IMR-90 (cell line): ENCODE measurements around the gene TEAD1. TPM values are rescaled to one million over a fixed set of nuclear protein-coding genes. Genes with fewer than 3 reads are reported as not detected.

Experiments used
- ATAC-seq: fragments of 200-7000 bp; cut with Tn5 transposase; 2 replicates; pipeline ENCODE4 v1.9.1; 2020; ENCODE audit warnings: low read depth, mild to moderate bottlenecking, moderate library complexity
- BruUV-seq: library from RNA; stranded (reverse); fragments of 400-500 nt; replicated peaks from 2 replicates; lab custom pipeline; 2021; lab: Mats Ljungman, UMichigan
- CTCF ChIA-PET: fragments of 300-600 bp; formaldehyde crosslinking; extraction: SDS; loops from one replicate; lab custom pipeline; 2021; ENCODE audit warnings: antibody characterized with exemption; lab: Yijun Ruan, JAX
- POLR2A ChIA-PET: fragments of 300-600 bp; sonication (Branson Sonifier 250); formaldehyde crosslinking; loops from one replicate; lab custom pipeline; 2022; ENCODE audit warnings: antibody characterized with exemption; ENCODE audit not compliant: unreplicated experiment; lab: Charles Lee
- DNase-seq: peaks from one replicate; pipeline ENCODE4 v3.0.0; 2013
- H2AFZ ChIP-seq: replicated peaks from 2 replicates; pipeline ENCODE3; 2013; ENCODE audit warnings: low read length, mild to moderate bottlenecking; ENCODE audit not compliant: poor library complexity
- H2AK5ac ChIP-seq: 2 replicates; pipeline ENCODE4 v1.6.1; 2013; ENCODE audit warnings: low read depth, low read length, inconsistent platforms
- H2AK9ac ChIP-seq: replicated peaks from 2 replicates; pipeline ENCODE3; 2013; ENCODE audit warnings: mild to moderate bottlenecking, low read depth, low read length, moderate library complexity; ENCODE audit not compliant: poor library complexity
- H2BK120ac ChIP-seq: 2 replicates; pipeline ENCODE4 v1.6.1; 2013; ENCODE audit warnings: low read depth, low read length, inconsistent platforms
- H2BK15ac ChIP-seq: 3 replicates; pipeline ENCODE4 v1.6.1; 2013; ENCODE audit warnings: low read depth, low read length, inconsistent platforms
- H2BK20ac ChIP-seq: 2 replicates; pipeline ENCODE4 v1.6.1; 2013; ENCODE audit warnings: low read depth, mild to moderate bottlenecking, inconsistent platforms, low read length, moderate library complexity
- H2BK5ac ChIP-seq: 2 replicates; pipeline ENCODE4 v1.6.1; 2013; ENCODE audit warnings: mild to moderate bottlenecking, low read depth, low read length, inconsistent platforms; ENCODE audit not compliant: poor library complexity, severe bottlenecking
- H3K14ac ChIP-seq: replicated peaks from 2 replicates; pipeline ENCODE4 v1.6.1; 2013; ENCODE audit warnings: low read depth, low read length, inconsistent platforms
- H3K18ac ChIP-seq: 2 replicates; pipeline ENCODE4 v1.6.1; 2013; ENCODE audit warnings: low read depth, low read length, control low read depth
- H3K23ac ChIP-seq: 2 replicates; pipeline ENCODE4 v1.6.1; 2013; ENCODE audit warnings: low read depth, low read length, inconsistent platforms
- H3K27ac ChIP-seq: 2 replicates; pipeline ENCODE4 v1.5.1; 2013; ENCODE audit warnings: mild to moderate bottlenecking, control low read depth, low read length; ENCODE audit not compliant: insufficient read depth
- H3K27me3 ChIP-seq: 2 replicates; pipeline ENCODE4 v1.6.1; 2013; ENCODE audit warnings: low read length; ENCODE audit not compliant: control insufficient read depth, insufficient read depth
- H3K36me3 ChIP-seq: 2 replicates; pipeline ENCODE4 v1.6.1; 2013; ENCODE audit warnings: low read length, mixed read lengths; ENCODE audit not compliant: control insufficient read depth, insufficient read depth
- H3K4ac ChIP-seq: 2 replicates; pipeline ENCODE4 v1.6.1; 2013; ENCODE audit warnings: low read depth, low read length, inconsistent platforms
- H3K4me1 ChIP-seq: 2 replicates; pipeline ENCODE4 v1.6.1; 2013; ENCODE audit warnings: low read length, mixed read lengths; ENCODE audit not compliant: control insufficient read depth, insufficient read depth
- H3K4me2 ChIP-seq: 2 replicates; pipeline ENCODE4 v1.6.1; 2013; ENCODE audit warnings: low read depth, mild to moderate bottlenecking, control low read depth, low read length, moderate library complexity
- H3K4me3 ChIP-seq: 2 replicates; pipeline ENCODE4 v1.5.1; 2013; ENCODE audit warnings: low read depth, mild to moderate bottlenecking, control low read depth, low read length, moderate library complexity; ENCODE audit not compliant: insufficient read depth
- H3K56ac ChIP-seq: 2 replicates; pipeline ENCODE4 v1.6.1; 2013; ENCODE audit warnings: low read length, inconsistent platforms; ENCODE audit not compliant: insufficient read depth; ENCODE audit errors: extremely low read depth
- H3K79me1 ChIP-seq, 2 experiments: 2 replicates each; pipeline ENCODE4 v1.6.1; 2013; ENCODE audit warnings: low read length in 2 of 2, inconsistent platforms in 1 of 2, low read depth in 1 of 2
- H3K9ac ChIP-seq: 2 replicates; pipeline ENCODE4 v1.6.1; 2013; ENCODE audit warnings: low read depth, low read length, control low read depth
- H3K9me1 ChIP-seq: 2 replicates; pipeline ENCODE4 v1.6.1; 2013; ENCODE audit warnings: low read length, inconsistent platforms; ENCODE audit not compliant: insufficient read depth
- H3K9me3 ChIP-seq: 2 replicates; pipeline ENCODE4 v1.6.1; 2013; ENCODE audit warnings: low read length; ENCODE audit not compliant: control insufficient read depth, insufficient read depth
- H4K20me1 ChIP-seq: 2 replicates; pipeline ENCODE4 v1.6.1; 2013; ENCODE audit warnings: low read length, inconsistent platforms; ENCODE audit not compliant: insufficient read depth
- H4K5ac ChIP-seq: 2 replicates; pipeline ENCODE4 v1.6.1; 2013; ENCODE audit warnings: mild to moderate bottlenecking, low read depth, low read length, control low read depth
- H4K8ac ChIP-seq, 2 experiments: 2 replicates each; pipeline ENCODE4 v1.6.1; 2013; ENCODE audit warnings: low read depth in 2 of 2, low read length in 2 of 2, control low read depth in 1 of 2, inconsistent platforms in 1 of 2
- H4K91ac ChIP-seq: 2 replicates; pipeline ENCODE4 v1.6.1; 2013; ENCODE audit warnings: low read depth, low read length, inconsistent platforms; ENCODE audit not compliant: insufficient read depth
- RCOR1 ChIP-seq: IDR thresholded peaks from 2 replicates; pipeline ENCODE4 v1.6.1; 2012; ENCODE audit warnings: mild to moderate bottlenecking, low read length, improper control_type of control experiment; ENCODE audit not compliant: insufficient replicate concordance
- WGBS, 2 experiments: methylation state at CpG; one replicate each; pipeline versions ENCODE4 v1.1.5 to v1.1.7; 2013; ENCODE audit warnings: missing lambda C conversion rate in 2 of 2; ENCODE audit not compliant: insufficient read length in 1 of 2; ENCODE audit errors: extremely low coverage in 2 of 2; 5-methylcytosine and 5-hydroxymethylcytosine counted together
- dilution Hi-C: fragments of 300-500 bp; cut with HindIII; formaldehyde crosslinking; loops from one replicate; pipeline ENCODE4 v1.14.3; 2018; ENCODE audit warnings: low sequenced_read_pairs; ENCODE audit not compliant: unreplicated experiment
- in situ Hi-C: fragments of 300-500 bp; cut with MboI; formaldehyde crosslinking; loops from 3 replicates; pipeline ENCODE4 v1.14.3; 2019; ENCODE audit warnings: low sequenced_read_pairs, inconsistent platforms, mixed read lengths
- intact Hi-C: fragments of 100-400 bp; cut with micrococcal nuclease; formaldehyde crosslinking; loops from 2 replicates; pipeline ENCODE4 v1.10.0; 2022
- polyA plus RNA-seq, 3 experiments: library from polyadenylated mRNA; depleted of rRNA; stranded (reverse); fragments of >200 nt; gene quantifications; 2 replicates each; pipeline ENCODE4 v1.2.3, GENCODE V29; 2012; ENCODE audit warnings: low replicate concordance in 1 of 3
- total RNA-seq: library from RNA; depleted of rRNA; stranded (reverse); fragments of >200 nt; gene quantifications from 2 replicates; pipeline ENCODE4 v1.2.3, GENCODE V29; 2012

Gene TEAD1
- total and polyA plus RNA-seq, 2 of the 4 experiments (the other 2 are of a cell fraction): 51.8 to 69.2 TPM

DNA sequence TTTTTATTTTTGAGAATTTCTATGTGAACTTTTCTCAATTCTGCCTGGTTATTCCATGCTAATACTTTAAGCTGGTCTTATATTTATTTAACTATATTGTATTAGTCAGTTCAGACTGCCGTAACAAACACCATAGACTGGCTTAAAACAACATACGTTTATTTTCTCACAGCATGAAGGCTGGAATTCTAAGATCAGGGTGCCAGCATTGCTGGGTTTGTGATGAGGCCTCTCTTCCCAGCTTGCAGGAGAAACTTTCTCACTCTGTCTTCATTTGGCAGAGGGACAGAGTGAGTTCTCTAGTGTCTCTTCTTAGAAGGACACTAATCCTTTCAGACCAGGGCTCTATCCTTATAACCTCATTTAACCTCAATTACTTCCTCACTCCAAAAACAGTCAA, 16.2 kb upstream of the TEAD1 start:
- in situ Hi-C loops: no loop called here
- Histone ChIP-seq H2AK9ac (no peak overlapping the region), H2AK5ac (no peak overlapping the region), H3K27me3 (no peaks in the 10 kb centered on the region), H3K9ac (no peak overlapping the region), H3K23ac (no peak overlapping the region), H3K27ac (no peak overlapping the region), H3K18ac (no peak overlapping the region), H2AFZ (no peak overlapping the region), H2BK120ac (no peak overlapping the region), H2BK20ac (no peak overlapping the region), H2BK15ac (no peak overlapping the region), H4K5ac (no peak overlapping the region), H3K9me1 (no peaks in the 10 kb centered on the region), H3K56ac (no peak overlapping the region), H4K8ac (no peak overlapping the region), H3K79me1 (no peaks in the 10 kb centered on the region; a peak in 1 of 4 replicates), H2BK5ac (no peak overlapping the region), H4K20me1 (no peaks in the 10 kb centered on the region), H3K4me2 (no peak overlapping the region), H3K36me3 (no peaks in the 10 kb centered on the region), H4K91ac (no peak overlapping the region), H3K14ac (no peak overlapping the region), H3K4ac (no peak overlapping the region), H3K9me3 (no peaks in the 10 kb centered on the region), H3K4me3 (no peak overlapping the region), H3K4me1 (no peaks in the 10 kb centered on the region)
- no peak for DNase-seq
- BruUV-seq: no TSS peak
- POLR2A ChIA-PET: no interaction called here
- CTCF ChIA-PET: no interaction called here
- dilution Hi-C loops: no loop called here
- WGBS, 2 experiments: no CpG with 5 or more reads among the region's 2 CpGs
- ATAC-seq: no peak
- no peak for TF ChIP-seq RCOR1
- intact Hi-C loops: no loop called here
